Activated naive CD4-positive, alpha-beta T cell treated with anti-CD3 and anti-CD28 coated beads for 36 hours (primary cell): ENCODE data around the gene GARIN5A. TPM values are rescaled to one million over a fixed set of nuclear protein-coding genes. Genes with fewer than 3 reads are reported as not detected.
"Not testable (repeated sequence)": the region's sequence is repeated elsewhere in the genome, so short reads cannot be mapped to it uniquely, and the experiment has no call there.

Experiments used
- CTCF ChIA-PET: fragments of 350-600 bp; sonication (Branson Sonifier 250); formaldehyde crosslinking; loops from one replicate; lab custom pipeline; 2021; ENCODE audit warnings: antibody characterized with exemption; lab: Charles Lee
- DNase-seq: peaks from one replicate; pipeline ENCODE4 v3.0.0-alpha.2; 2020
- H3K27ac Mint-ChIP-seq: one replicate; pipeline ENCODE4 v1.8.0; 2021; ENCODE audit warnings: mild to moderate bottlenecking, mixed read lengths
- H3K27me3 Mint-ChIP-seq: one replicate; pipeline ENCODE4 v1.8.0; 2021; ENCODE audit warnings: low read depth, mixed read lengths
- H3K36me3 Mint-ChIP-seq: one replicate; pipeline ENCODE4 v1.8.0; 2021; ENCODE audit warnings: low read depth, mixed read lengths
- H3K4me1 Mint-ChIP-seq: one replicate; pipeline ENCODE4 v1.8.0; 2021; ENCODE audit warnings: low read depth, mixed read lengths
- H3K4me3 Mint-ChIP-seq: one replicate; pipeline ENCODE4 v1.8.0; 2021; ENCODE audit warnings: mild to moderate bottlenecking, moderate library complexity, mixed read lengths
- H3K9me3 Mint-ChIP-seq: one replicate; pipeline ENCODE4 v1.8.0; 2021; ENCODE audit warnings: mixed read lengths
- intact Hi-C: fragments of 100-400 bp; cut with micrococcal nuclease; formaldehyde crosslinking; loops from one replicate; pipeline ENCODE4 v1.15.1; 2023
- total RNA-seq, 2 experiments: library from RNA; stranded (reverse); gene quantifications; one replicate each; pipeline ENCODE4 v1.2.3, GENCODE V29; 2021

GARIN5A gene
- total RNA-seq, 2 experiments from 2014 or later, result 0.57 TPM; not detected in 1

GRCh38 chr19:50457300-50457699, 19.3 kb downstream of the GARIN5A start:
- Mint-ChIP-seq H3K27ac (no peak overlapping the region), H3K4me1 (peaks cover 15% of the 10 kb centered on the region), H3K36me3 (no peaks in the 10 kb centered on the region), H3K4me3 (no peak overlapping the region), H3K9me3 (no peaks in the 10 kb centered on the region), H3K27me3 (peaks cover 31% of the 10 kb centered on the region)
- no peak for DNase-seq
- intact Hi-C loops, result no loop called here
- CTCF ChIA-PET, result no interaction called here

- Mint-ChIP-seq H3K27ac (no peak overlapping the region), H3K27me3 (peaks cover 23% of the 10 kb centered on the region), H3K9me3 (no peaks in the 10 kb centered on the region), H3K4me3 (no peak overlapping the region), H3K4me1 (peaks cover 11% of the 10 kb centered on the region), H3K36me3 (no peaks in the 10 kb centered on the region)
- DNase-seq, result no peak
- intact Hi-C loops, result no loop called here
- CTCF ChIA-PET, result no interaction called here
Observed at GRCh38 chr19:50455992-50456391, 20.7 kb downstream of the GARIN5A start.

GRCh38 chr19:50453243-50453642, 23.4 kb downstream of the GARIN5A start:
- CTCF ChIA-PET, result no interaction called here
- no peak overlapping the region for H3K4me3 Mint-ChIP-seq
- DNase-seq, result no peak
- H3K27me3 Mint-ChIP-seq, result peaks cover 9% of the 10 kb centered on the region
- H3K9me3 Mint-ChIP-seq, result no peaks in the 10 kb centered on the region
- intact Hi-C loops, result no loop called here
- H3K4me1 Mint-ChIP-seq, result no peaks in the 10 kb centered on the region
- H3K36me3 Mint-ChIP-seq, result no peaks in the 10 kb centered on the region
- no peak overlapping the region for H3K27ac Mint-ChIP-seq

GRCh38 chr19:50451223-50451534, 25.5 kb downstream of the GARIN5A start:
- H3K27ac Mint-ChIP-seq, result no peak overlapping the region
- no peaks in the 10 kb centered on the region for H3K27me3 Mint-ChIP-seq
- H3K4me1 Mint-ChIP-seq, result no peaks in the 10 kb centered on the region

GRCh38 chr19:50450369-50451222, 26.1 kb downstream of the GARIN5A start:
- H3K27me3 Mint-ChIP-seq, result peaks cover 1% of the 10 kb centered on the region
- no peaks in the 10 kb centered on the region for H3K9me3 Mint-ChIP-seq
- no peaks in the 10 kb centered on the region for H3K36me3 Mint-ChIP-seq
- H3K4me1 Mint-ChIP-seq, result no peaks in the 10 kb centered on the region
- intact Hi-C loops, result no loop called here
- CTCF ChIA-PET, result interaction anchor here (1.1 kb wide), 1 partner anchor 10 kb away, joined by 4 read pairs; no protein-coding TSS in a partner anchor
- DNase-seq, result no peak
- no peak overlapping the region for H3K27ac Mint-ChIP-seq
- H3K4me3 Mint-ChIP-seq, result peak overlapping the region; percentile 9

More at GRCh38 chr19:50451223-50451534, 25.5 kb downstream of the GARIN5A start:
- H3K36me3 Mint-ChIP-seq, result no peaks in the 10 kb centered on the region
- no peaks in the 10 kb centered on the region for H3K9me3 Mint-ChIP-seq
- no peak for DNase-seq
- intact Hi-C loops, result no loop called here
- CTCF ChIA-PET, result interaction anchor here (1.1 kb wide), 1 partner anchor 9 kb away, joined by 4 read pairs; no protein-coding TSS in a partner anchor
- peak overlapping the region; percentile 9 for H3K4me3 Mint-ChIP-seq

GRCh38 chr19:50449236-50449899, 27.3 kb downstream of the GARIN5A start:
- peaks cover 2% of the 10 kb centered on the region for H3K27me3 Mint-ChIP-seq
- no peak for DNase-seq
- H3K36me3 Mint-ChIP-seq, result no peaks in the 10 kb centered on the region
- H3K9me3 Mint-ChIP-seq, result no peaks in the 10 kb centered on the region
- CTCF ChIA-PET, result interaction anchor here (0.8 kb wide), 1 partner anchor 11 kb away, joined by 3 read pairs; no protein-coding TSS in a partner anchor
- intact Hi-C loops, result no loop called here
- H3K4me1 Mint-ChIP-seq, result no peaks in the 10 kb centered on the region
- H3K27ac Mint-ChIP-seq, result no peak overlapping the region
- no peak overlapping the region for H3K4me3 Mint-ChIP-seq

- CTCF ChIA-PET, result interaction anchor here (0.6 kb wide), 1 partner anchor 19 kb away, joined by 3 read pairs; no protein-coding TSS in a partner anchor
- no peaks in the 10 kb centered on the region for H3K36me3 Mint-ChIP-seq
- peaks cover 2% of the 10 kb centered on the region for H3K27me3 Mint-ChIP-seq
- H3K27ac Mint-ChIP-seq, result no peak overlapping the region
- H3K4me1 Mint-ChIP-seq, result no peaks in the 10 kb centered on the region
- no peak for DNase-seq
- intact Hi-C loops, result no loop called here
- no peak overlapping the region for H3K4me3 Mint-ChIP-seq
- no peaks in the 10 kb centered on the region for H3K9me3 Mint-ChIP-seq
Observed at GRCh38 chr19:50447750-50448149, 28.9 kb downstream of the GARIN5A start.

- CTCF ChIA-PET, result no interaction called here
- no peaks in the 10 kb centered on the region for H3K9me3 Mint-ChIP-seq
- no peaks in the 10 kb centered on the region for H3K4me1 Mint-ChIP-seq
- H3K36me3 Mint-ChIP-seq, result no peaks in the 10 kb centered on the region
- no peak overlapping the region for H3K4me3 Mint-ChIP-seq
- H3K27me3 Mint-ChIP-seq, result peaks cover 2% of the 10 kb centered on the region
- no peak overlapping the region for H3K27ac Mint-ChIP-seq
- intact Hi-C loops, result no loop called here
- DNase-seq, result no peak
Observed at GRCh38 chr19:50447053-50447452, 29.6 kb downstream of the GARIN5A start.

- Mint-ChIP-seq H3K27me3 (peaks cover 2% of the 10 kb centered on the region), H3K4me1 (no peaks in the 10 kb centered on the region), H3K9me3 (no peaks in the 10 kb centered on the region), H3K36me3 (no peaks in the 10 kb centered on the region), H3K27ac (no peak overlapping the region), H3K4me3 (no peak overlapping the region)
- intact Hi-C loops, result no loop called here
- no peak for DNase-seq
- CTCF ChIA-PET, result no interaction called here
Observed at GRCh38 chr19:50444059-50444458, 32.6 kb downstream of the GARIN5A start.

- H3K27me3 Mint-ChIP-seq, CTCF ChIA-PET, DNase-seq, H3K27ac Mint-ChIP-seq, H3K9me3 Mint-ChIP-seq, H3K4me1 Mint-ChIP-seq, intact Hi-C loops, H3K36me3 Mint-ChIP-seq, H3K4me3 Mint-ChIP-seq: not testable (repeated sequence)
Observed at GRCh38 chr19:50439130-50439529, 37.5 kb downstream of the GARIN5A start.

GRCh38 chr19:50437862-50438449, 38.7 kb downstream of the GARIN5A start:
- CTCF ChIA-PET, result no interaction called here
- H3K4me1 Mint-ChIP-seq, result peaks cover under 1% of the 10 kb centered on the region

GRCh38 chr19:50435627-50436026, 41.0 kb downstream of the GARIN5A start:
- no peak for DNase-seq
- H3K4me3 Mint-ChIP-seq, result no peak overlapping the region
- H3K9me3 Mint-ChIP-seq, result no peaks in the 10 kb centered on the region
- H3K4me1 Mint-ChIP-seq, result peaks cover 12% of the 10 kb centered on the region
- H3K36me3 Mint-ChIP-seq, result no peaks in the 10 kb centered on the region
- CTCF ChIA-PET, result no interaction called here
- no peak overlapping the region for H3K27ac Mint-ChIP-seq
- H3K27me3 Mint-ChIP-seq, result peaks cover 11% of the 10 kb centered on the region
- intact Hi-C loops, result no loop called here

More at GRCh38 chr19:50437862-50438449, 38.7 kb downstream of the GARIN5A start:
- Mint-ChIP-seq H3K27me3 (peaks cover 3% of the 10 kb centered on the region), H3K27ac (no peak overlapping the region), H3K4me3 (no peak overlapping the region), H3K36me3 (no peaks in the 10 kb centered on the region), H3K9me3 (no peaks in the 10 kb centered on the region)
- no peak for DNase-seq
- intact Hi-C loops, result no loop called here
